NT2/D1 (cell line): ENCODE data around the gene TECTA.

ENCODE experiments used
- YY1 ChIP-seq: IDR thresholded peaks from 2 replicates; pipeline ENCODE4 v1.6.1; 2011; ENCODE audit not compliant: insufficient read length, insufficient read depth
- ZNF274 ChIP-seq: IDR thresholded peaks from 2 replicates; pipeline ENCODE4 v1.6.1; 2011; ENCODE audit warnings: mild to moderate bottlenecking, low read depth, low read length

DNA sequence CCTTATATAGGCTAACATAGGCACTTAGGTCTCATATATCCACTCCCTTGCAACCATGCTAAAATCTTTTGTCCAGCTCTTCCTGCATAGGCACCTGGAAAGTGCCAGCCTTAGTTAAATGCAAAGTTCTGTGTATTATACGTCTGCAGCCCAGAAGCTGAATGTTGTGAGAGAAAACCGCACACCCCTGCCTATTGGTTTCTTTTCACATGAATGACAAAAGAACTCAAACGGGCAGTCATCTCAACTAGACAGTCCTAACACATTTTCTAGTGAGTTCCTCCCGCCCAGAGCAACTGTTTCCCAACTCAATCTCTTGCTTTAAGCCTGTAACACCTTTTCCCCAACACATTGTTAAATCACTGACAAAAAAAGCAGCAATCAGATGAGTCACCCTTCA is 122.1 kb downstream of the TECTA start:
- TF ChIP-seq ZNF274 (no peak), YY1 (no peak)
